LNCAP (cell line): ENCODE measurements around the gene EGR4.

Source experiments
- TF ChIP-seq, protein P1 (sequence below): fragments of 450-650 bp; IDR thresholded peaks from 2 replicates; pipeline ENCODE4 v1.5.1; 2017; ENCODE audit warnings: mild to moderate bottlenecking

EGR4 gene

DNA sequence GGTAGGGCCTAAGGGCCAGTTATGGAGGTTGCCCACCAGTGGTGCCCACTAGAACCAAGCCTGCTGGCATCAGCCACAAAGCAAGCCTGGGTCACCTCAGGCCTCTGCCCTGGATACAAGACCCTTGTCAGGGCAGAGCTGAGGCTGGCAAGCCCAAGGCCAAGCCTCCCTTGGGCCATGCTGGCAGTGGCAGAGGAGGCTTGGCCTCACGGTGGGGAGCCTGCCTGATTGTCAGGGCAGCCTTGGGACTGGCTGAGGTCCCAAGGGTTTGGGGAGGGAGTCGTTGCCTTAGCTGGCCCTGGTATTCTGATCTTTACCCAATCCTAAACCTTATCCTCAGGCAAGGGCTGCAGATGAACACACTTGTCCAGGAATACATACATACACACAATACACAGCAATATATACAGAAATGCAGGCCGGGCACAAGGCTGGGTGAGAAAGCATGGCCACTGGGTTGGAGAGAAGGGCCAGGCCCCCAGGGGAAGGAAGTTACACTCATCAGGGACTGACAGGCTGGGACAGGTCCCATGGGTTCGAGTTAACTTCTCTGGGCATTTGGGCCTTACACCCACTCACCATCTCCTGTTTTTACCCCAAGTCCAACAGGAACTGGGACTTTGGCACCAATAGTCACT, 38.2 kb downstream of the EGR4 start:
- TF ChIP-seq, protein P1, sequence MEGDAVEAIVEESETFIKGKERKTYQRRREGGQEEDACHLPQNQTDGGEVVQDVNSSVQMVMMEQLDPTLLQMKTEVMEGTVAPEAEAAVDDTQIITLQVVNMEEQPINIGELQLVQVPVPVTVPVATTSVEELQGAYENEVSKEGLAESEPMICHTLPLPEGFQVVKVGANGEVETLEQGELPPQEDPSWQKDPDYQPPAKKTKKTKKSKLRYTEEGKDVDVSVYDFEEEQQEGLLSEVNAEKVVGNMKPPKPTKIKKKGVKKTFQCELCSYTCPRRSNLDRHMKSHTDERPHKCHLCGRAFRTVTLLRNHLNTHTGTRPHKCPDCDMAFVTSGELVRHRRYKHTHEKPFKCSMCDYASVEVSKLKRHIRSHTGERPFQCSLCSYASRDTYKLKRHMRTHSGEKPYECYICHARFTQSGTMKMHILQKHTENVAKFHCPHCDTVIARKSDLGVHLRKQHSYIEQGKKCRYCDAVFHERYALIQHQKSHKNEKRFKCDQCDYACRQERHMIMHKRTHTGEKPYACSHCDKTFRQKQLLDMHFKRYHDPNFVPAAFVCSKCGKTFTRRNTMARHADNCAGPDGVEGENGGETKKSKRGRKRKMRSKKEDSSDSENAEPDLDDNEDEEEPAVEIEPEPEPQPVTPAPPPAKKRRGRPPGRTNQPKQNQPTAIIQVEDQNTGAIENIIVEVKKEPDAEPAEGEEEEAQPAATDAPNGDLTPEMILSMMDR, result no peak

DNA sequence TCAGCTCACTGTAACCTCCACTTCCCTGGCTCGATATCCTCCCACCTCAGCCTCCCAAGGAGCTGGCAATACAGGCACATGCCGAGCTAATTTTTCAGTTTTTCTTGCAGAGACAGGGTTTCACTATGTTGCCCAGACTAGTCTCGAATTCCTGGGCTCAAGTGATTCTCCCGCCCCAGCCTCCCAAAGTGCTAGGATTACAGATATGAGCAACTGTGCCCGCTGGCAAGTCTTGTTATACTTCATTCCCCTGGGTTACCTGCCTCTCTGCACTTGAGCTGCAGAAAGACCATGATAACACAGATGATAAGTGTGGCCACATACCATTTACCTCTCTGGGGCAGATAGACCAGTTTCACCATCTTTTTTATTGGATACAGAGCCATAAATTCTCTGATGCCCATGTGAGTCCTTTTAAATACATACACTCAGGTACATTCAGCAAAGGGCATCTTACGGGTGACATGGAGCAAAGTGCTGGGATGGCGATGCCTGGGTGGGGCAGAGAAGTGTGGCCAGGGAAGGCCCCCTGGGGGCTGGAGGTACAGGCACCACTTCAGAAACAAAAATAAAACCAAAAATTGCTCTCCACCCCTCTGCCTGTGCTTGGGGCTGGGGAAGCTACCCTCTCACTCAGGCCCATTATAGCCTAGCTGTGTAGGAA, 38.9 kb downstream of the EGR4 start:
- TF ChIP-seq, protein P1, result no peak

DNA sequence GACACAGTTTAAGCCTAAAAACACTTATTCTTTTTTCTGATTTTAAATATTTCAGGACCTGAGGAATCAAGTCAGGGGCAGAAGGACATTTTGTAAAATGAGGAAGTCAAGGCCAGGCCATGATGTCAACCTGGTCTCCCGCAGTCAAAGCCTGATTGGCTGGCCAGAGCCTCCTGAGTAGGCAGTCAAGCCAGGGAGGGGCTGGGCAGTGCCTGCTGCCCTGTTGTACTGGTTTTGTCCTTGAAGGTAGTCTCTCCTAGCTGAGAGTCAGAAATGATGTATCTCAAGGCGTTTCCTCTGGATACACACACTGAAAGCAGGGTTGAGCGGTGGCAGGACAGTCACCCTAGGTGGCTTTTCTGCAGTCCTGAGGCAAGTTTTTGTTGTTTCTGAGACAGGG, 39.4 kb downstream of the EGR4 start:
- TF ChIP-seq, protein P1, result no peak

DNA sequence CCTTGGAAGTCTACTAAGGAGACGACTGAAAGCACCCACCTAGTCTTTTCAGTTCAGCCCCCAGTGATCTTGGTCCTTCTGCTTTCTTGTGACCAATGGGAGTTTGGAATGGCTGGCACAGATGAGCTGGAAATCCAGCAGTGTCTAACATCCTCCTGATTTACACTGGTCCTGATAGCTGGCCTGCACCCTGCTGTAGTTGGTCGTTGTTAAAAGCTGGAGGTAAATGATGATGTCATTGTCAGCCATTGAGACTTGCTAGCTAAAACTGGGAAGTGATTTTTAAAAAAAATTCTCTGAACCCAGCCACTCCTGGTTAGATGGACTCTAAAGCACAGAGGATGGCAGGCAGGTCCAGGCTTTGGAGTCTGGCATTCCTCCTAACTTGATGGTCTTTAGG, 39.9 kb downstream of the EGR4 start:
- TF ChIP-seq, protein P1, result no peak

DNA sequence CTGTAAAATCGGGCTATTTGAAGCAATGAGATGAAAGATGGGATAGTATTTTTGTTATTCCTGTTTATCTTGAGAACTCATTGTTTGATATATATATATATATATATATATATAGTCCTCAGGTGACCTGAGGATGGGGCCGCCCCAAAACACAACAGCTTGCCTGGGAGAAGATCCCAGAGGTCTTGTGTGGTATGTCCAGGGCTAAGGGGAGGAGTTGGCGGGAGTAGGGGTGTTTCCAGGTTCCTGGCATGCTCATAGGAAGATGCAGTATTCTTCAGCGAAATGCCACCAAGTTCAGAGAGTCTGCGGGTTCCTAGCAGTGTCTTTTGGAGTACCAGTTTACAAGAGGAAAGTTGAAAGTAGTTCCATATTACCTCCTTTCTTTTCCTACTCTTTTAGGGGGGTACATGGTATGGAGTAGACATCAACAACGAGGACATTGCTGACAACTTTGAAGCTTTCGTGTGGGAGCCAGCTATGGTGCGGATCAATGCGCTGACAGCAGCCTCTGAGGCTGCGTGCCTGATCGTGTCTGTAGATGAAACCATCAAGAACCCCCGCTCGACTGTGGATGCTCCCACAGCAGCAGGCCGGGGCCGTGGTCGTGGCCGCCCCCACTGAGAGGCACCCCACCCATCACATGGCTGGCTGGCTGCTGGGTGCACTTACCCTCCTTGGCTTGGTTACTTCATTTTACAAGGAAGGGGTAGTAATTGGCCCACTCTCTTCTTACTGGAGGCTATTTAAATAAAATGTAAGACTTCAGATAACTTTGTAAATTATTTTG, 40.9 kb downstream of the EGR4 start:
- TF ChIP-seq, protein P1, result no peak

DNA sequence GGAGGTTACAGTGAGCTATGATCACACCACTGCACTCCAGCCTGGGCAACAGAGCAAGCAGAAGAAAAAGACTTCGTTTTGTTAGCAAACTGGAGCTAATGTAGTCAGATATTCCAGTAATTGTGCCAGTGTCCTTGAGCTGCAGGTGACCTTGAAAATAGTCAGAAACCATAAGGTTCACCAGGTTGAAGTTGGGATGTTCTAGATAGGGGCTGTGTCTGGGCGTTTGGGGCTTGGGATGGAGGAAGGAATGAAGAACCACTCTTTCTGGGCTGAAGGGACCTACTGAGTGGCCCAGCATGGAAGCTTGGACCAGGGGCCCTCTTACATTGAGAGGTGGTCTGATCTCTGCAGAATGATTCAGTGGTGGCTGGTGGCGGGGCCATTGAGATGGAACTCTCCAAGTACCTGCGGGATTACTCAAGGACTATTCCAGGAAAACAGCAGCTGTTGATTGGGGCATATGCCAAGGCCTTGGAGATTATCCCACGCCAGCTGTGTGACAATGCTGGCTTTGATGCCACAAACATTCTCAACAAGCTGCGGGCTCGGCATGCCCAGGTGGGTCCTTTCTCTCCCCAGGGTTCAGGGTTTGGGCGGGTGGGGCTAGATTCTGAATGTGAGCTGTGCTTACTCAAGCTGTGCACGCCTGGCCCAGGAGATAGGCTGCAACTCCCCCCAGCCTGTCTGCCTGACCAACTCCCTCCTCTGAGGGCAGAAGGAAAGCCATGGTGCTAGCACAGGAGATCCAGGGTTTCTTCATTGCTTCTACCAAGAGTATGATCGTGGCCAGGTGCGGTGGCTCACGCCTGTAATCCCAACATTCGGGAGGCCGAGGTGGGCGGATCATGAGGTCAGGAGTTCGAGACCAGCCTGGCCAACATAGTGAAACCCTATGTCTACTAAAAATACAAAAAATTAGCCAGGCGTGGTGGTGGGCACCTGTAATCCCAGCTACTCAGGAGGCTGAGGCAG, 42.2 kb downstream of the EGR4 start:
- TF ChIP-seq, protein P1, result no peak

DNA sequence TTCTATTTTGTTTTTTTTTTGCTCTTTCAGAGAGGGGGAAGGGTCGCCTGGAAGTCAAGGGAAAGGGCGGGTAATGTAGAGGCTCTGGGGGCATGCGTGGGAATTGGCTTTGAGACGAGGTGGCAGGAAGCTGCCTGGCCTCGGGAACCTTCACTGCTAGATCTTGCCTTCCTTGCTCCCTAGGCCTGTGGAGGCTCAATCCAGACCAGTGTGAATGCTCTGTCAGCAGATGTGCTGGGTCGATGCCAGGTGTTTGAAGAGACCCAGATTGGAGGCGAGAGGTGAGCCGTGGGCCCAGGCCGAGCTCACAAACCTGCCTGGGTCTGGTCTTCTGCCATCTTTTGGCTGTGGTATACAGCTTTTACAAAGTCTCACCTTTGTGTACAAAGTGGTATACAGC, 43.7 kb downstream of the EGR4 start:
- TF ChIP-seq, protein P1, result no peak
